Activated CD8-positive, alpha-beta T cell treated with anti-CD3 and anti-CD28 coated beads for 36 hours (primary cell): ENCODE data around the gene OSMR. TPM values are rescaled to one million over a fixed set of nuclear protein-coding genes. Genes with fewer than 3 reads are reported as not detected.

Experiments
- ATAC-seq: fragments of 200-7000 bp; cut with Tn5 transposase; one replicate; pipeline ENCODE4 v1.10.0; 2021; ENCODE audit warnings: mild to moderate bottlenecking, moderate library complexity
- CTCF ChIA-PET: fragments of 350-600 bp; sonication (Branson Sonifier 250); formaldehyde crosslinking; loops from one replicate; lab custom pipeline; 2021; ENCODE audit warnings: antibody characterized with exemption; lab: Charles Lee
- POLR2A ChIA-PET: fragments of 350-600 bp; sonication (Branson Sonifier 250); formaldehyde crosslinking; loops from one replicate; lab custom pipeline; 2021; ENCODE audit warnings: antibody characterized with exemption; lab: Charles Lee
- DNase-seq: peaks from one replicate; pipeline ENCODE4 v3.0.0-alpha.2; 2020
- H3K27ac Mint-ChIP-seq: one replicate; pipeline ENCODE4 v1.8.0; 2021; ENCODE audit warnings: mild to moderate bottlenecking, mixed read lengths
- H3K27me3 Mint-ChIP-seq: one replicate; pipeline ENCODE4 v1.8.0; 2021; ENCODE audit warnings: mixed read lengths
- H3K36me3 Mint-ChIP-seq: one replicate; pipeline ENCODE4 v1.8.0; 2021; ENCODE audit warnings: low read depth, mixed read lengths
- H3K4me1 Mint-ChIP-seq: one replicate; pipeline ENCODE4 v1.8.0; 2021; ENCODE audit warnings: low read depth, mixed read lengths
- H3K4me3 Mint-ChIP-seq: one replicate; pipeline ENCODE4 v1.8.0; 2021; ENCODE audit warnings: mild to moderate bottlenecking, moderate library complexity, mixed read lengths
- H3K9me3 Mint-ChIP-seq: one replicate; pipeline ENCODE4 v1.8.0; 2021; ENCODE audit warnings: mixed read lengths
- CTCF ChIP-seq: fragments of 200-600 bp; IDR thresholded peaks from one replicate; pipeline ENCODE4 v1.8.0; 2022; ENCODE audit warnings: antibody characterized with exemption, mild to moderate bottlenecking
- intact Hi-C: fragments of 100-400 bp; cut with micrococcal nuclease; formaldehyde crosslinking; loops from one replicate; pipeline ENCODE4 v1.10.0; 2022
- total RNA-seq, 2 experiments: library from RNA; stranded (reverse); gene quantifications; one replicate each; pipeline ENCODE4 v1.2.3, GENCODE V29; 2021

The OSMR gene
- total RNA-seq, 2 experiments from 2014 or later = not detected

DNA sequence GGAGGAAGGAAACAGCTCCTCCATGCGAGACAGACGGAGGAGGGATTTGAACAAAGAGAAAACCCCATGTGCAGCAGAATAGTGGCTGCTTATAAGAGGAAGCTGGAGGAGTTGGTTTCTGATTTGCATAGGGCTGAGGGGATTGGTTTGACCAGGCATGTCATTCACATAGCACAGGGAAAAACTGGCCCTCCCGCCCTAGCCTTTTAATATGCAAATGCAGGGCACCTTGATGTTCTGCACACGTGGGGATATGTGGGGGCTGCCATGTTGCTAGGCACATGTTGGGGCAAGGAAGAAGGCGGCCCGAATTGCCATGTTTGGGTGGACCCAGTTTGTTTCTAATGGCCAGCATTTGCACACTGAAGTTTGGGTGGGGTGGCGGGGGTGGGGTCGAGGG is 42.2 kb downstream of the OSMR start:
- Mint-ChIP-seq H3K4me3 (no peak overlapping the region), H3K36me3 (no peaks in the 10 kb centered on the region), H3K27me3 (peaks cover 21% of the 10 kb centered on the region), H3K27ac (no peak overlapping the region), H3K4me1 (no peaks in the 10 kb centered on the region), H3K9me3 (no peaks in the 10 kb centered on the region)
- TF ChIP-seq CTCF = no peak
- ChIA-PET CTCF (no interaction called here), POLR2A (no interaction called here)
- ATAC-seq (no peak), DNase-seq (no peak)
- intact Hi-C loops = no loop called here

DNA sequence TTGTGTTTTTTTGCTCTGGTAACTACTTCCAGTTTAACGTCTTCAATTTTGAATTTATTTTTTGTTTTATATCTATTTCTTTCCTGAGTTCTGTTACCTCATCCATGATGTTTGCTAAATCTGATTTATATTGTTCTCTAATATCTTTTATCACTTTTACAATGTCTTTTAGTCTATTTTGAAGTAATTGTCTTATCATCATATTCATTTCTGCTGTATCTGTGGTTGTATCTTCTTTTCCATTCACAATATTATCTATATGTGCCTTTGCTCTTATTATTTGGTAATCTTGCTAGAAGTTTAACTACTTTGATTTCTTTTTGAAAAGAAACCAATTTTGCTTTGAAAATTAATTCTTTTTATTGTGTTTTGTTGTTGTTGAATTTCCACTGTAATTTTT is 43.6 kb downstream of the OSMR start:
- Mint-ChIP-seq H3K4me3 (no peak overlapping the region), H3K27me3 (peaks cover 23% of the 10 kb centered on the region), H3K36me3 (no peaks in the 10 kb centered on the region), H3K4me1 (no peaks in the 10 kb centered on the region), H3K9me3 (peaks cover 6% of the 10 kb centered on the region), H3K27ac (no peak overlapping the region)
- no peak for TF ChIP-seq CTCF
- intact Hi-C loops = no loop called here
- DNase-seq (no peak), ATAC-seq (no peak)
- CTCF ChIA-PET = interaction anchor here (1.0 kb wide), 1 partner anchor 33 kb away, joined by 4 read pairs; no protein-coding TSS in a partner anchor
- POLR2A ChIA-PET = no interaction called here

DNA sequence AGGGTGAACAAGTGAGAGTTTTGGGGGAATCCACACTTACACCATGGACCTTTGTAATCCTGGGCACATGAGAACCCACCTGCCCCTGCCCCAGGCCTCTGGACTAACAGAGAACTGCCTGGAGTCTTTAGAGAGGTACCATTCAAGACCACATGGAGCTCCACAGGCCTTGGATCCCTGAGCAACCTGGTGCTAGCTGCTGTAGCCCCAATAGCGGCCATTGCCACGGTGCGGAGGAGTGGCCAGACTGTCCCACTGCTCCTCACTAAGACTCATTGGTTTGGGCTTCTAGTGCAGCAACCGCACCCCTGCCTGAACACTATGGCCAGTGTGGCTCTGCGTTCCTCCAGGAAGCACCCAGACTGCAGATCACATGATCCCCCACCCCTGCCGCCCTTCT is 45.8 kb downstream of the OSMR start:
- TF ChIP-seq CTCF = no peak
- H3K4me1 Mint-ChIP-seq = no peaks in the 10 kb centered on the region
- ATAC-seq (no peak), DNase-seq (no peak)
- H3K9me3 Mint-ChIP-seq = peaks cover 11% of the 10 kb centered on the region
- intact Hi-C loops = no loop called here
- peaks cover 20% of the 10 kb centered on the region for H3K27me3 Mint-ChIP-seq
- no peak overlapping the region for H3K4me3 Mint-ChIP-seq
- POLR2A ChIA-PET = no interaction called here
- no peaks in the 10 kb centered on the region for H3K36me3 Mint-ChIP-seq
- no peak overlapping the region for H3K27ac Mint-ChIP-seq
- CTCF ChIA-PET = no interaction called here

GRCh38 chr5:38892363-38892762 is 46.6 kb downstream of the OSMR start:
- no peak overlapping the region for H3K27ac Mint-ChIP-seq
- ChIA-PET CTCF (interaction anchor here (1.1 kb wide), 1 partner anchor 30 kb away, joined by 3 read pairs; no protein-coding TSS in a partner anchor), POLR2A (no interaction called here)
- intact Hi-C loops = no loop called here
- ATAC-seq (no peak), DNase-seq (no peak)
- peaks cover 20% of the 10 kb centered on the region for H3K27me3 Mint-ChIP-seq
- H3K4me3 Mint-ChIP-seq = no peak overlapping the region
- peaks cover 11% of the 10 kb centered on the region for H3K9me3 Mint-ChIP-seq
- no peaks in the 10 kb centered on the region for H3K36me3 Mint-ChIP-seq
- H3K4me1 Mint-ChIP-seq = no peaks in the 10 kb centered on the region
- no peak for TF ChIP-seq CTCF

- Mint-ChIP-seq H3K27ac (no peak overlapping the region), H3K4me1 (no peaks in the 10 kb centered on the region), H3K9me3 (peaks cover 11% of the 10 kb centered on the region), H3K4me3 (no peak overlapping the region), H3K36me3 (no peaks in the 10 kb centered on the region), H3K27me3 (peaks cover 5% of the 10 kb centered on the region)
- no peak for DNase-seq
- intact Hi-C loops = no loop called here
- TF ChIP-seq CTCF = no peak
- no peak for ATAC-seq
- POLR2A ChIA-PET = no interaction called here
- CTCF ChIA-PET = no interaction called here
These were observed 50.9 kb downstream of the OSMR start for GRCh38 chr5:38896760-38897159.
